Measurements from ENCODE around the gene JAK1. TPM values are rescaled to one million over a fixed set of nuclear protein-coding genes. Genes with fewer than 3 reads are reported as not detected.
"Not testable (repeated sequence)": the region's sequence is repeated elsewhere in the genome, so short reads cannot be mapped to it uniquely, and the experiment has no call there.

Gene JAK1
- total and polyA plus RNA-seq, 9 of the 15 experiments (the other 6 are each of a cell fraction or from before 2014, with no cell fraction given): 9.7 to 44.1 (median 42.5) TPM

- H3K79me2 ChIP-seq (ENCODE audit: control insufficient read depth, insufficient read depth, low read length); H2AFZ ChIP-seq (ENCODE audit: low read depth, low read length); H3K9me3 ChIP-seq (replicated peaks; ENCODE audit: control insufficient read depth, insufficient read depth, low read depth, low read length); DNase-seq (ENCODE audit: extremely low read depth in 1 of 4, low spot score in 3 of 4); CTCF ChIA-PET (ENCODE audit: low intra/inter-chr PET ratio); BruUV-seq (replicated peaks); intact Hi-C loops (cut with micrococcal nuclease); H3K36me3 ChIP-seq (ENCODE audit: control insufficient read depth, insufficient read depth, low read length); H4K20me1 ChIP-seq (replicated peaks; ENCODE audit: control insufficient read depth, insufficient read depth, low read length); H3K27me3 ChIP-seq (ENCODE audit: control insufficient read depth in 2 of 2, insufficient read depth in 2 of 2, low read length in 2 of 2); H3K9me1 ChIP-seq (ENCODE audit: control insufficient read depth, insufficient read depth, low read length); ATAC-seq; FAIRE-seq; H3K4me2 ChIP-seq (ENCODE audit: insufficient read depth, low read length); H3K27ac ChIP-seq (ENCODE audit: extremely low read depth, low read depth, low read length); H3K4me1 ChIP-seq (replicated peaks in 1 of 2; ENCODE audit: control insufficient read depth in 2 of 2, insufficient read depth in 2 of 2, low read length in 2 of 2); H3K9ac ChIP-seq (ENCODE audit: insufficient read depth in 1 of 2, low read depth in 2 of 2, low read length in 2 of 2); H3K4me3 ChIP-seq; POLR2A ChIA-PET; in situ Hi-C loops (cut with MboI): not testable (repeated sequence)
- peak; percentile 92 for TF ChIP-seq ZNF431 (CRISPR knock-in tag; IDR thresholded peaks at IDR 0.05)
- WGBS (ENCODE audit: insufficient coverage, low coverage, missing lambda C conversion rate): 36% methylated on average over 4 of the region's 4 CpGs
Measured at GRCh38 chr1:64998425-64998948, 32.1 kb upstream of the JAK1 start.

- Histone ChIP-seq H3K4me1 (replicated peaks in 1 of 2; ENCODE audit: control insufficient read depth in 2 of 2, insufficient read depth in 2 of 2, low read length in 2 of 2) (peaks cover 0 to 5% of the 10 kb centered on the region in 2 experiments; a peak in 3 of 5 replicates), H4K20me1 (replicated peaks; ENCODE audit: control insufficient read depth, insufficient read depth, low read length) (no peaks in the 10 kb centered on the region), H3K4me3 (no peak overlapping the region), H3K79me2 (ENCODE audit: control insufficient read depth, insufficient read depth, low read length) (no peaks in the 10 kb centered on the region), H3K36me3 (ENCODE audit: control insufficient read depth, insufficient read depth, low read length) (no peaks in the 10 kb centered on the region), H3K9me3 (replicated peaks; ENCODE audit: control insufficient read depth, insufficient read depth, low read depth, low read length) (no peaks in the 10 kb centered on the region; the same call in 1 of the 2 replicates), H3K27me3 (ENCODE audit: control insufficient read depth in 2 of 2, insufficient read depth in 2 of 2, low read length in 2 of 2) (no peaks in the 10 kb centered on the region), H3K4me2 (ENCODE audit: insufficient read depth, low read length) (no peak overlapping the region), H3K9me1 (ENCODE audit: control insufficient read depth, insufficient read depth, low read length) (no peaks in the 10 kb centered on the region), H3K27ac (ENCODE audit: extremely low read depth, low read depth, low read length) (no peak overlapping the region), H2AFZ (ENCODE audit: low read depth, low read length) (no peak overlapping the region), H3K9ac (ENCODE audit: insufficient read depth in 1 of 2, low read depth in 2 of 2, low read length in 2 of 2) (no peak overlapping the region)
- FAIRE-seq: no peak
- no TSS peak for BruUV-seq (replicated peaks)
- CTCF ChIA-PET (ENCODE audit: low intra/inter-chr PET ratio): no interaction called here
- intact Hi-C loops (cut with micrococcal nuclease): no loop called here
- no peak for DNase-seq (ENCODE audit: extremely low read depth in 1 of 4, low spot score in 3 of 4)
- ATAC-seq: no peak
- TF ChIP-seq ZNF354B (CRISPR knock-in tag; IDR thresholded peaks at IDR 0.05) (no peak), CTBP1 (IDR thresholded peaks at IDR 0.05; ENCODE audit: borderline replicate concordance) (no peak), ZNF316 (IDR thresholded peaks at IDR 0.05) (peak; percentile 66), C11orf30 (IDR thresholded peaks at IDR 0.05; ENCODE audit: low read depth) (peak; percentile 54; the same call in 1 of the 2 replicates), ZKSCAN8 (CRISPR knock-in tag; IDR thresholded peaks at IDR 0.05) (no peak), ZNF561 (CRISPR knock-in tag; conservative IDR thresholded peaks at IDR 0.05) (no peak), DNMT1 (IDR thresholded peaks at IDR 0.05) (no peak), ZNF408 (CRISPR knock-in tag; IDR thresholded peaks at IDR 0.05; ENCODE audit: low read depth) (no peak), HDAC2 (IDR thresholded peaks at IDR 0.05) (no peak)
- TF ChIP-seq, protein P1, sequence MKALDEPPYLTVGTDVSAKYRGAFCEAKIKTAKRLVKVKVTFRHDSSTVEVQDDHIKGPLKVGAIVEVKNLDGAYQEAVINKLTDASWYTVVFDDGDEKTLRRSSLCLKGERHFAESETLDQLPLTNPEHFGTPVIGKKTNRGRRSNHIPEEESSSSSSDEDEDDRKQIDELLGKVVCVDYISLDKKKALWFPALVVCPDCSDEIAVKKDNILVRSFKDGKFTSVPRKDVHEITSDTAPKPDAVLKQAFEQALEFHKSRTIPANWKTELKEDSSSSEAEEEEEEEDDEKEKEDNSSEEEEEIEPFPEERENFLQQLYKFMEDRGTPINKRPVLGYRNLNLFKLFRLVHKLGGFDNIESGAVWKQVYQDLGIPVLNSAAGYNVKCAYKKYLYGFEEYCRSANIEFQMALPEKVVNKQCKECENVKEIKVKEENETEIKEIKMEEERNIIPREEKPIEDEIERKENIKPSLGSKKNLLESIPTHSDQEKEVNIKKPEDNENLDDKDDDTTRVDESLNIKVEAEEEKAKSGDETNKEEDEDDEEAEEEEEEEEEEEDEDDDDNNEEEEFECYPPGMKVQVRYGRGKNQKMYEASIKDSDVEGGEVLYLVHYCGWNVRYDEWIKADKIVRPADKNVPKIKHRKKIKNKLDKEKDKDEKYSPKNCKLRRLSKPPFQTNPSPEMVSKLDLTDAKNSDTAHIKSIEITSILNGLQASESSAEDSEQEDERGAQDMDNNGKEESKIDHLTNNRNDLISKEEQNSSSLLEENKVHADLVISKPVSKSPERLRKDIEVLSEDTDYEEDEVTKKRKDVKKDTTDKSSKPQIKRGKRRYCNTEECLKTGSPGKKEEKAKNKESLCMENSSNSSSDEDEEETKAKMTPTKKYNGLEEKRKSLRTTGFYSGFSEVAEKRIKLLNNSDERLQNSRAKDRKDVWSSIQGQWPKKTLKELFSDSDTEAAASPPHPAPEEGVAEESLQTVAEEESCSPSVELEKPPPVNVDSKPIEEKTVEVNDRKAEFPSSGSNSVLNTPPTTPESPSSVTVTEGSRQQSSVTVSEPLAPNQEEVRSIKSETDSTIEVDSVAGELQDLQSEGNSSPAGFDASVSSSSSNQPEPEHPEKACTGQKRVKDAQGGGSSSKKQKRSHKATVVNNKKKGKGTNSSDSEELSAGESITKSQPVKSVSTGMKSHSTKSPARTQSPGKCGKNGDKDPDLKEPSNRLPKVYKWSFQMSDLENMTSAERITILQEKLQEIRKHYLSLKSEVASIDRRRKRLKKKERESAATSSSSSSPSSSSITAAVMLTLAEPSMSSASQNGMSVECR (CRISPR knock-in tag; IDR thresholded peaks at IDR 0.05): no peak
- in situ Hi-C loops (cut with MboI): no loop called here
- POLR2A ChIA-PET: interaction anchor here (0.6 kb wide), 1 partner anchor 24 kb away, joined by 3 read pairs; no protein-coding TSS in a partner anchor
- 30% methylated on average over 6 of the region's 6 CpGs for WGBS (ENCODE audit: insufficient coverage, low coverage, missing lambda C conversion rate)
Measured at GRCh38 chr1:64996541-64997257, 30.4 kb upstream of the JAK1 start.

All from K562 (cell line).